HG03378 (cell line): ENCODE results near the gene SPATA25.
"Not testable (repeated sequence)": the region's sequence is repeated elsewhere in the genome, so short reads cannot be mapped to it uniquely, and the experiment has no call there.

Experiments used
- ATAC-seq: cut with Tn5 transposase; IDR thresholded peaks from one replicate; pipeline ENCODE4 v1.9.1; 2021; ENCODE audit warnings: mild to moderate bottlenecking, moderate library complexity; ENCODE audit not compliant: unreplicated experiment

SPATA25 gene, protein sequence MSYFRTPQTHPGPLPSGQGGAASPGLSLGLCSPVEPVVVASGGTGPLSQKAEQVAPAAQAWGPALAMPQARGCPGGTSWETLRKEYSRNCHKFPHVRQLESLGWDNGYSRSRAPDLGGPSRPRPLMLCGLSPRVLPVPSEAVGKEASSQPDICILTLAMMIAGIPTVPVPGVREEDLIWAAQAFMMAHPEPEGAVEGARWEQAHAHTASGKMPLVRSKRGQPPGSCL

DNA sequence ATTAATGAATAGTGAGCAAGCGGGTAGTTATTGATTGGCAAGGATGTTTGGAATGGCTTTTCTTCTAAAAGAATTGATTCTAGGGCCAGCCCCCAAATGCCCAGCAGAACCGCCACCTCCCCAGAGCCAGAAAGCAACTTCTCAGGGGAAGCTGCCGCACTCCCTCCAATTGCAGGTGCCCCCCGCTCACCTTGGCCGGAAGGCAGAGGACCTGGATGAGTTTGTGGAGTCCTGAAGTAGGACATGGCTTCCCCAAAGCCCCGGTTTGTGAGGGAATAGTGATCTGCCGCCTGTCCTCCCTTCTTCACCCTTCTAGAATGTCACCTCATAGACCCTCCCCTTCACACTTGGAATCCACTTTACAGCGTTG, at the start of gene SPATA25:
TSS of gene SPATA25 (minus strand) at position 277 of the 370 bp plus-strand sequence. CDS start at position 245, 32 bp downstream.
- ATAC-seq: no peak

DNA sequence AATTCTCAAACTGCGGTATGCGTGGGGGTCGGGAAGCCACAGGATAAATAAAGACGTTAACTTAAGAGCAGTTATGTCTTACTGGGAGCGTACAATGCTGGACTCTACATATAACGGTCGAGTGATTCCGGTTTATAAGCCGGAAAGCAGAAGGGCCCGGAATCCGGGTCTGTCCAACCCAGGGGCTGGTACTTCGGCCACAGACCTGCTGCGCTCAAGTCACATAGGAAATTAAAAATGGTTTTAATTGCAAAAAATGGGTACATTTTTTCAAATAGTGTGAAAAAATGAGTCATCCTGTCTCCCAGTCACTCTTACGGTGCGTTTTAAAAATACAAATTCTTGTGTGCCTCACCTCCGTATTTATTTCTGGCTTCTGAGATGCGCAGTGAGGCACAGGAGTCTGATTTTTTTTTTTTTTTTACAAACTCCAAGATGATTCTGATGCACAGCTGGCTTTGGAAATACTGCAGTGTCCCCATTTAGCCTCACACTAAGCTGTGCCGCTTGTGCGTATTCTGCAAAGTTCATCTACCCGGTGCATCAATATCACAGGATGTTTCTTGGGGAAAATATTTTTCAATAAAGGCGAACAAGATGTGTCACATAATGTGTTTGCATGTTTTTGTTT, 48.1 kb upstream of the SPATA25 start:
- ATAC-seq: peak; percentile 20

- peak; percentile 71 for ATAC-seq
Measured at GRCh38 chr20:45934586-45935415, 47.4 kb upstream of the SPATA25 start, which contains the start of gene PCIF1. TSS of gene PCIF1 (plus strand) at chr20:45934683. CDS start at chr20:45939000, 4,317 bp downstream.

DNA sequence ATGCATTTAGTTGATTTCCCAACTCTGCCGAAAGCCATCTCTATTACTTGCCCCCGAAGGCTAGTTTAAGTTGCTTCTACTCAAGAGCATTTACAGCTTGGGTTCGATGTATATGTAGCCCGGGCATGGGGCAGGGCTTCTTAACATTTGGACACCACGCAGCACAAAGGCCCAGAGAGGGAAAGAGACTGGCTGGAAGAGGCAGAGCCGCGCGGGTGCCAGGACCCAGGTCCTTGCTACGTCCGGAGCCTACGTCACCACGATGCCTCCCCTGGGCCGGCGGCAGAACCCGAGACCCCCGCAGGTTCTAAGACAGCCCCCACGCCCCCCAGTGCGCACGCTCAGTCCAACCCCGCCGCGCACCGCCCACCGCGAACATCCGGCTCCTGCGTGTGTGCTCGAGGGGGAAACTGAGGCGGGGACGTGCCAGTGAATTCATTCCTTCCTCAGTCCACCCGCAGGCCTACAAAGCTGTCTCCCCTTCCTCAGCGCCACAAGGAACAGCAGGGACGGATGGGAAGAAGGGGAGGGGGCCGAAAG, 46.7 kb upstream of the SPATA25 start:
- ATAC-seq: peak; percentile 11

GRCh38 chr20:45933266-45934045, 46.0 kb upstream of the SPATA25 start:
- ATAC-seq: no peak

DNA sequence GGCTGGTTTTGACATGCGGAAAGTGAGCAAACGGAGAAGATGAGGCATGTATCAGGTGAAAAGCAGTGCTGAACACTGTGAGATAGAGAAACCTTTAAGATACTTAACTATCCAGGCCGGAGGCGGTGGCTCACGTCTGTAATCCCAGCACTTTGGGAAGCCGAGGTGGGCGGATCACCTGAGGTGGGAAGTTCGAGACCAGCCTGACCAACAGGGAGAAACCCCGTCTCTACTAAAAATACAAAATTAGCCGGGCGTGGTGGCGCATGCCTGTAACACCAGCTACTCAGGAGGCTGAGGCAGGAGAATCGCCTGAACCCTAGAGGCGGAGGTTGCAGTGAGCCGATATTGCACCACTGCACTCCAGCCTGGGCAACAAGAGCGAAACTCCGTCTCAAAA, 44.3 kb upstream of the SPATA25 start:
- ATAC-seq: not testable (repeated sequence)

GRCh38 chr20:45927071-45927878, 39.9 kb upstream of the SPATA25 start:
- ATAC-seq: no peak

- ATAC-seq: no peak
Measured at GRCh38 chr20:45926731-45927070, 39.3 kb upstream of the SPATA25 start.

DNA sequence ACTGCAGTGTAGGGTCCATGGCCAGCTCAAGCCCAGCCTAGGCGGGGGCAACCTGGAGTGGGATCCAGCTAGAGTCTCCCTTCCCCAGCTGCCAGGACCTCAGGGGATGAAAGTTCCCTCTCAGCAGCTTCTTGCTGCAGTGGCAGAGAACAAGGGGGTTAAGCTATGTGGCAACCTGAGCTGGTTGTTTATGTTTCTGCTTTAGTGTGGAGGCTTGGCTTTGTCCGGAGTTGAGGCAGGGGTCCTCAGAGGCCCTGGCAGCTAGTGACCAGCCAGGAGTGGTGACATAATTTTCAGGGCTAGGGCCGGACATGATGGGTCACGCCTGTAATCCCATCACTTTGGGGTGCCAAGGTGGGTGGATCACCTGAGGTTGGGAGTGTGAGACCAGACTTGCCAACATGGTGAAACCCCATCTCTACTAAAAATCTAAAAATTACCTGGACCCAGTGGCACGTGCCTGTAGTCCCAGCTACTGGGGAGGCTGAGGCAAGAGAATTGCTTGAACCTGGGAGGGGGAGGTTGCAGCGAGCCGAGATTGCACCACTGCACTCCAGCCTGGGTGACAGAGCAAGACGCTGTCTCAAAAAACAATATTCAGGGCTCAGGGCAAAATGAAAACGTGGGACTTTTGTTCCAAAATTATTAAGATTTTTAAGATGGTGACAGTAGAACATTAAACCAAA, 38.5 kb upstream of the SPATA25 start:
- no peak for ATAC-seq

DNA sequence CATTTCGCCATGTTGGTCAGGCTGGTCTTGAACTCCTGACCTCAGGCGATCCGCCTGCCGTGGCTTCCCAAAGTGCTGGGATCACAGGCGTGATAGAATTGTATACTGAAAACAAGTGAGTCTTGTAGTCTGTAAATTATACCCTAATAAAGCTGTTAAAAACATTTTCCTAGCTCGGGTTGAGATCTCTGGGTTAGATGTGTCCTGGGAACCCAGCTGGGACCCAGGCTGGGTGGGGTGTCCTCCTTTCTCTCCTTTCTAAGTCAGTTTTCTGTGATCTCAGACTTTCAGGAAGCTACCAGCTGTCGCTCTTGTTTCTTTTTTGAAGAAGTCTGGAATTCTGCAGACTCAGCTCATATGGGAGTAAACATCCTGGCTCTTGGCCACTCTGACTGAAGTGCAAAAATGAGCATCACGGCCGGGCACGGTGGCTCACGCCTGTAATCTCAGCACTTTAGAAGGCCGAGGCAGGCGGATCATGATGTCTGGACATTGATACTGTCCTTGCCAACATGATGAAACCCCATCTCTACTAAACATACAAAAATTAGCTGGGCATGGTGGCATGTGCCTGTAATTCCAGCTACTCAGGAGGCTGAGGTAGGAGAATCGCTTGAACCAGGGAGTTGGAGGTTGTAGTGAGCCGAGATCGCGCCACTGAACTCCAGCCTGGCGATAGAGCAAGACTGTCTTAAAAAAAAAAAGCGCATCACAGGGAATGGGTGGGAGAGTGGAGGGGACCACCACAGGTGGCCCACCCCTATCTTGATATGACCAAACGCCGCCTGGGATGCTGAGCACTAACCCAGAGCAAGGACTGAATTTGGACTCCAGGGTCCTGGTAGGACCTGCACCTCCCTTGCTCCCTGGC, 37.2 kb upstream of the SPATA25 start:
- ATAC-seq: no peak

- no peak for ATAC-seq
Measured at GRCh38 chr20:45921337-45922189, 34.1 kb upstream of the SPATA25 start.

DNA sequence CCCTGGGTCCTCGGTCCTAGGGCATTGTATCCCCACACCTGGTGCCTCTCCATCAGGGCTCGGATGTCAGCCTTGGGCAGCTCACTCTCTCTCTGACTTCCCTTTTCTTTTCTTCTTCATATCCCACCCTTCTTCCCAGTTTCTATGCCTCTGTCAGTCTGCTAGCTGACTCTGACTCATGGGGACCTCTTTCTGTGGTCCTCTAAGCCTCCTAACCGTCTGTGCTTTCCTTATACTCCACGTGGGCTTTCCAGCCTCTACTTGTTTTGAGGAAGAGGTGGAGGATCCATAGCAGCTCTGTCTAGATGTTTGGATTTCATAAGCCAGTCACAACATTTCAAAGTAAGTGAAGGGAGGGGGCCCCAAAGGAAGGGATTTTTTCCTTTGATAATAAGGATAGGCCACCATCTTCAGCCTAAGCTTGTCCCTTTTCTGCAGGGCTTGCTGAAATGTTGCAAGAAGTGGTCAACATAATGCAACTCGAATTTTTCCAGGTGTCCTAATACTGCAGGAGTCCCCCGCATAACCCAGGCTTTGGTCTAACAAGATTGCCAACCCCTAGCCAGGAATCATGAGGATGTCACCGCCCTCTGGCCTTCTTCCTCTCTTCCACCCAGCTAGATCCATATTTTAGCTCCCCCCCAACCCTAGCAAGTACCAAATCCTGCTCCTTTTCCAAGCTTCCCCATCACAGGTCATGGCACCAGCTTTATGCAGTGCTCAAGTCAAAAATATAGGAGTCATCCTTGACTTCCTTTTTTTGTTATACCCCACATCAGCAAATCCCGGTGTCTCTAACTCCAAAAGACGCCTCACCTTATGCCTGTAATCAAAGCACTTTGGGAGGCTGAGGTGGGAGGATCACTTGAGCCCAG, 33.3 kb upstream of the SPATA25 start:
- ATAC-seq: no peak

GRCh38 chr20:45919542-45920399, 32.3 kb upstream of the SPATA25 start:
- no peak for ATAC-seq

DNA sequence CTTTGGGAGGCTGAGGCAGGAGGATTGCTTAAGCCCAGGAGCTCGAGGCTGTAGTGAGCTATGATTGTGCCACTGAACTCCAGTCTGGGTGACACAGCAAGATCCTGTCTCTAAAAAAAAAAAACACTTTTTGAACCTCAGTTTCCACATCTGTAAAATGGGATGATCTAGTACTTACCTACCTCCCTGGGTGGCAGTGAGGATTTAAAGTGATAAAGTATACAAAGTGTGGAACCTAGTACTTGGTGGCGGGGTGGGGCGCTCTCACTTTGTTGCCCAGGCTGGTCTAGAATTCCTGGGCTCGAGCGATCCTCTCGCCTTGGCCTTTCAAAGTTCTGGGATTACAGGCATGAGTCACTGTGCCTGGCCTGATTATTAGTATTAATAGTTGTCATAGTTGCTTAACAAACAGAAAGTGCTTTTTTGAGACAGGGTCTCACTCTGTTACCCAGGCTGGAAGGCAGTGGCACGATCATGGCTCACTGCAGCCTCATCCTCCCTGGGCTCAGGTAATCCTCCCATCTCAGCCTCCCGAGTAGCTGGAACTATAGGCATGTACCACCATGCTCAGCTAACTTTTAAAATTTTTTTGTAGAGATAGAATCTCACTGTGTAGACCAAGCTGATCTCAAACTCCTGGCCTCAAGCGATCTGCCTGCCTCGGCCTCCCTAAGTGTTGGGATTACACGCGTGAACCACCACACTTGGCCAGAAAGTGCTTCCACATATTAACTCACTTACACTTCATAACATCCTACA, 31.5 kb upstream of the SPATA25 start:
- no peak for ATAC-seq

DNA sequence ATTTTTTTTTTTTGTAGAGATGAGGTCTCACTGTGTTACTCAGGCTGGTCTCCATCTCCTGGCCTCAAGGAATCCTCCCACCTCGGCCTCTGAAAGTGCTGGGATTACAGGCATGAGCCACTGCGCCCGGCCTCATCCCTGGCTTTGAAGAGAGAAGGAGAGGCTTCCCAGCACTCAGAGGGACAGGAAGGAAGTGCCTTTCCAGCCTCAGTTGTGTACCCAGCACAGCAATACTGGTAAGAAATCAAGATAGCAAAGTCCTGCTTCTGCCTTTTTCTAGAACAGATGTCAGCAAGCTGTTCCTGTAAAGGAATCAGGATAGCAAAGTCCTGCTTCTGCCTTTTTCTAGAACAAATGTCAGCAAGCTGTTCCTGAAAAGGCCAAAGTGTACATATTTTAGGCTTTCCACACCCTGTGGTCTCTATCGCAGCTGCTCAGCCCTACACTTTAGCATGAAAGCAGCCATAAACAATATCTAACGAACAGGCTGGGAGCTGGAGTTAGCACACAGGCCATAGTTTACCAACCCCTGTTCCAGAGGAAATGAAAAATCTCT, 30.8 kb upstream of the SPATA25 start:
- no peak for ATAC-seq
